ENCODE data around the gene OTUD3. TPM values are rescaled to one million over a fixed set of nuclear protein-coding genes. Genes with fewer than 3 reads are reported as not detected.

Gene OTUD3
- total RNA-seq, 2 experiments from 2014 or later = 7.3 to 8.7 TPM

GRCh38 chr1:19920132-19920710 is 38.0 kb downstream of the OTUD3 start:
- intact Hi-C loops (cut with micrococcal nuclease) = no loop called here
- no peak for TF ChIP-seq CTCF (IDR thresholded peaks at IDR 0.05)
- ATAC-seq (no peak), DNase-seq (no peak)
- H3K9me3 Mint-ChIP-seq = no peaks in the 10 kb centered on the region
- H3K27ac Mint-ChIP-seq = no peak overlapping the region
- no peaks in the 10 kb centered on the region for H3K27me3 Mint-ChIP-seq
- POLR2A ChIA-PET = no interaction called here
- no peak overlapping the region for H3K4me3 Mint-ChIP-seq
- no peaks in the 10 kb centered on the region for H3K36me3 Mint-ChIP-seq (ENCODE audit: low read depth)
- peaks cover 4% of the 10 kb centered on the region for H3K4me1 Mint-ChIP-seq (ENCODE audit: low read depth)
- CTCF ChIA-PET = interaction anchor here (1.2 to 7.1 kb wide), 2 partner anchors 231 to 572 kb away, joined by 3 to 86 read pairs; no protein-coding TSS in a partner anchor

GRCh38 chr1:19921310-19921709 is 39.1 kb downstream of the OTUD3 start:
- CTCF ChIA-PET = interaction anchor here (0.8 to 7.1 kb wide), 5 partner anchors 159 to 275 kb away, joined by 3 to 86 read pairs (median 3); no protein-coding TSS in a partner anchor
- no peak for ATAC-seq
- no peak overlapping the region for H3K27ac Mint-ChIP-seq

GRCh38 chr1:19922015-19922688 is 40.0 kb downstream of the OTUD3 start:
- peaks cover 4% of the 10 kb centered on the region for H3K4me1 Mint-ChIP-seq (ENCODE audit: low read depth)
- POLR2A ChIA-PET = no interaction called here
- H3K27me3 Mint-ChIP-seq = peaks cover 1% of the 10 kb centered on the region
- DNase-seq (no peak), ATAC-seq (no peak)
- no peaks in the 10 kb centered on the region for H3K36me3 Mint-ChIP-seq (ENCODE audit: low read depth)
- intact Hi-C loops (cut with micrococcal nuclease) = no loop called here
- H3K9me3 Mint-ChIP-seq = no peaks in the 10 kb centered on the region
- H3K27ac Mint-ChIP-seq = no peak overlapping the region
- TF ChIP-seq CTCF (IDR thresholded peaks at IDR 0.05) = no peak
- CTCF ChIA-PET = interaction anchor here (0.8 to 7.1 kb wide), 5 partner anchors 160 to 274 kb away, joined by 3 to 86 read pairs (median 3); no protein-coding TSS in a partner anchor
- H3K4me3 Mint-ChIP-seq = no peak overlapping the region

More at GRCh38 chr1:19921310-19921709, 39.1 kb downstream of the OTUD3 start:
- Mint-ChIP-seq H3K27me3 (peaks cover under 1% of the 10 kb centered on the region), H3K4me3 (no peak overlapping the region), H3K4me1 (ENCODE audit: low read depth) (peaks cover 4% of the 10 kb centered on the region), H3K36me3 (ENCODE audit: low read depth) (no peaks in the 10 kb centered on the region), H3K9me3 (no peaks in the 10 kb centered on the region)
- no peak for DNase-seq
- no peak for TF ChIP-seq CTCF (IDR thresholded peaks at IDR 0.05)
- intact Hi-C loops (cut with micrococcal nuclease) = no loop called here
- POLR2A ChIA-PET = no interaction called here

- Mint-ChIP-seq H3K4me3 (no peak within 1 kb of the TSS), H3K4me1 (ENCODE audit: low read depth) (no peaks in the 10 kb centered on the region), H3K27me3 (peaks cover 1% of the 10 kb centered on the region), H3K27ac (no peak within 1 kb of the TSS), H3K36me3 (ENCODE audit: low read depth) (no peaks in the 10 kb centered on the region), H3K9me3 (no peaks in the 10 kb centered on the region)
- TF ChIP-seq CTCF (IDR thresholded peaks at IDR 0.05) = no peak
- ATAC-seq (no peak), DNase-seq (no peak)
- ChIA-PET CTCF (no interaction called here), POLR2A (no interaction called here)
- intact Hi-C loops (cut with micrococcal nuclease) = no loop called here
Observed at GRCh38 chr1:19923137-19923952, 41.1 kb downstream of the OTUD3 start, which contains the start of gene PLA2G2E. PLA2G2E (minus strand) TSS chr1:19923617; CDS start chr1:19923559, 58 bp downstream.

Data from activated CD8-positive, alpha-beta T cell treated with anti-CD3 and anti-CD28 coated beads for 36 hours (primary cell).